GM04504 (cell line): ENCODE data around the gene TIMM29.
A peak's percentile ranks its signal among the peaks of the same experiment; 100 is the strongest.

Source experiments
- DNase-seq: peaks from one replicate; pipeline ENCODE4 v3.0.0-alpha.2; 2012; ENCODE audit warnings: low read depth

The TIMM29 gene

DNA sequence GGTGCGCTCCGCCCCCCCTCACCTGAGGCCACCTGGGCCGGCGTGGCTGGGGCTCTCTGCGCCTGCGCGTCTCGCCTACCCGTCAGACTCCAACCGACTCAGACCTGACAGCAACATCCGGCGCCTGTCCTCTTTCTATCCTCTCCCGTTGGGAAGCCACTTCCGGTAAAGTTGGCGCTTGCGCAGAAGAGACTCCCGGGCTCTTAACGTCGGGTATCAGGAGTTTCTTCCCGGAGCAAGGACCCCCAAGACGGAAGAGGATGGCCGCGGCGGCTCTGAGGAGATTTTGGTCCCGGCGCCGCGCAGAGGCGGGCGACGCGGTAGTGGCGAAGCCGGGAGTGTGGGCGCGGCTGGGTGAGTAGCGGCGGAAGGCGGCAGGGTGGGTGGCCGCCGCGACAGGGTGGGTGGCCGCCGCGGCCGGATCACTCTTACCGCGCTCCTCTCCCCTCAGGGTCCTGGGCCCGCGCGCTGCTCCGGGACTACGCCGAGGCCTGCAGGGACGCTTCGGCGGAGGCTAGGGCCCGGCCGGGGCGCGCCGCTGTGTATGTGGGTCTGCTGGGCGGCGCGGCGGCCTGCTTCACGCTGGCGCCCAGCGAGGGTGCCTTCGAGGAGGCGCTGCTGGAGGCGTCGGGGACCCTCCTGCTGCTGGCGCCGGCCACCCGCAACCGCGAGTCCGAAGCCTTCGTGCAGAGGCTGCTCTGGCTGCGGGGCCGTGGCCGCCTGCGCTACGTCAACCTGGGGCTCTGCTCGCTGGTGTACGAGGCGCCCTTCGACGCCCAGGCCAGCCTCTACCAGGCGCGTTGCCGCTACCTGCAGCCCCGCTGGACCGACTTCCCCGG is at the start of gene TIMM29, which contains the start of gene YIPF2:
Gene TIMM29 (plus strand): TSS at position 249 of the 839 bp plus-strand sequence. CDS start 12 bp downstream, at position 261.
Gene YIPF2 (minus strand): TSS at position 77 of the 839 bp plus-strand sequence. CDS start 229 bp downstream, outside the sequence.
- DNase-seq: peak; percentile 98

DNA sequence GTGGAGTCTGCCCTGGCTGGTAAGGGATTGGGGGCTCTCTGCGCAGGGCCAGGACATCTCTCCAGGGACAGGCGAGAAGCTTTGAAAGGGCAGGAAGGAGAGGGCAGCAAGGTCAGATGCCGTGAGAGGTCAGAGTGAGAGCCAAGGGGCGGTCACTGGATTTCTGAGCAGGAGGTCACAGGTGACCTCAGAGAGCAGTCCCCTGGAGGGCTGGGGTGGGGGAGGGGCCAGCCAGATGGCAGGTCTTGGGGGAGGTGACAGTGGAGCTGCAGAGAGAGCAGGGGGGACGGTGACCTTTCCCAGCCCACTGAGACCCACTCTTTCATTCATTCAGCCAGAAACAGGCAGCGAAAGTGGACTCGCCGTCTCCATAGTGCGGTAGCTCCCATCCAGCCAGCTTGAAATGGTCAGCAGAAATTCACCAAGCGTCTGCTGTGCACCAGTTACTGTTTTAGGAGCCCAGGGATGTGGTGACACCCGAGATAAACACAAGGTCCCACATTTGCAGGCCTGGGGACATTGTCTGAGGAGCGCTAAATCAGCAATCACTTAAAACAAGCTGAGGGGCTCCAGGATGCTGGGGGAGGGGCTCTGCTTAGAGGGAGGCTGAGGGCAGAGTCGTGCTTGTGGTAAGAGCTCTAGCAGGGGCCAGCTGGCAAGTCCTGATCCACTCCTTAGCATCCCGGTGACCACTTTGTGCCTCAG is 47.1 kb upstream of the TIMM29 start:
- DNase-seq: no peak

- DNase-seq: no peak
These were observed 46.5 kb upstream of the TIMM29 start for GRCh38 chr19:10882108-10882457.

- DNase-seq: peak; percentile 35
These were observed 44.3 kb upstream of the TIMM29 start for GRCh38 chr19:10884274-10884673.

- no peak for DNase-seq
These were observed 43.1 kb upstream of the TIMM29 start for GRCh38 chr19:10885201-10886169.

GRCh38 chr19:10887616-10888367 is 40.8 kb upstream of the TIMM29 start:
- no peak for DNase-seq

- DNase-seq: no peak
These were observed 40.2 kb upstream of the TIMM29 start for GRCh38 chr19:10888421-10888866.

GRCh38 chr19:10889880-10890279 is 38.7 kb upstream of the TIMM29 start:
- DNase-seq: no peak

GRCh38 chr19:10891405-10892086 is 37.1 kb upstream of the TIMM29 start:
- DNase-seq: no peak

DNA sequence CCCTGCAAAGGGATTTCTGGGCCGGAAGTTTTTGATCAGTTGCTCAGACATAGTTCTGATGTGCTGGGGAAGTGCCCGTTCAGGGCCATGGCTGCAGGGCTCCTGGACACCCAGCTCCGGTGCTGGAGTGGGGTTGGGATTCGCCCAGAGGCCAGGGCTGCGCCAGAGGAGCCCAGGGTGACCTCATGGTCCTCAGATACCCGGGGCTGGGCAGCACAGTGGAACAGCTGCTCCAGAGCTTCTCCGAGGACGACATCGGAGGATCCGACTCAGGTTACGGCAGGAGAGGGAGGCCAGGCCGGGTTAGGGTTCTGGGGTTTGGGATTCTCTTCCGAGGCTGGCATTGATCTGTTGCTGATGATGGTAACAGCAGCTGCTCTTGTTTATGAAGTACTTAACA is 36.4 kb upstream of the TIMM29 start:
- no peak for DNase-seq

GRCh38 chr19:10894911-10895213 is 33.7 kb upstream of the TIMM29 start:
- DNase-seq: no peak

GRCh38 chr19:10895363-10895762 is 33.2 kb upstream of the TIMM29 start:
- no peak for DNase-seq

- no peak for DNase-seq
These were observed 32.7 kb upstream of the TIMM29 start for GRCh38 chr19:10895920-10896319.

- DNase-seq: no peak
These were observed 31.6 kb upstream of the TIMM29 start for GRCh38 chr19:10896851-10897526.

GRCh38 chr19:10898633-10899032 is 30.0 kb upstream of the TIMM29 start:
- DNase-seq: no peak

- DNase-seq: no peak
These were observed 29.4 kb upstream of the TIMM29 start for GRCh38 chr19:10899151-10899653.

DNA sequence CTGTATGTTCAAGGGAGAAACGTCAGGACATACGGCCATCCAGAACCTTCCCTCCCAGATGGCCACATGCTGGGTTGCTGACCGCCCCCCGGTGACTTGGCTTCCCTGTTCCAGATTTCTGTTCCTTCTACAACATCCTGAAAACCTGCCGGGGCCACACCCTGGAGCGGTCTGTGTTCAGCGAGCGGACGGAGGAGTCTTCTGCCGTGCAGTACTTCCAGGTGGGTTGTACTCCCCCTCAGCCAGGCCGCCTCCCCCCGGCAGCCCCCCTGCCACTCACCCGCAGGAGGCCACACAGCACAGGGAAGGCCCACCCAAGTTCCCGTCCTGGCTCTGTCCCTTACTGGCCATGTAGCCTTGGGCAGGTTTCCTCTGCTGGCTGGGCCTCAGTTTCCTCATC is 20.7 kb upstream of the TIMM29 start:
- no peak for DNase-seq

DNA sequence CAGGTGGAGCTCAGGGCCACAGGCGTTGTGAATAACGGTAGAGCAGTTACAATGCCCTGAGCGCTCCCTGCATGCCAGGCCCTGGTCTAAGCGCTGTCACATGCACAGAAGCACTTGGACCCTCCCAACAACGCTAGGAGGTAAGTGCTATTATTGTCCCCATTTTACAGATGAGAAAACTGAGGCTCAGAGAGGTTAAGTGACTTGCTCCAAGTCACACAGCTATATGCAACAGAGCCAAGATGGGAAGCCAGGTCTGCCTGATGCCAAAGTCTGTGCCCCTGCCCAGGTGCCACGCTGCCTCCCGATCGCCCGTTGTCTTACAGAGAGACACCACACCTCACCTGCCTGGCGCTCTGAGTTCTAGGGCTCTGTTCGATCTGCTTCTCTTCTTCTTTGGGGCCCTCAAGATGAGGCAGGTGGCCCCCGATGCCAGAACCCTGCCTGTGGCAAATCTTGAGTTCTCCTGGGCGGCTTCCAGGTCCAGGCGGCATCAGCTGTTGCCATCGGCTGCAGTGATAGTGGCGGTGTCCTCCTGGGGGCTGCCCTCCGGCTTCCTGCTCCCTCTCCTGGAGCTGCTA is 20.1 kb upstream of the TIMM29 start:
- no peak for DNase-seq

DNA sequence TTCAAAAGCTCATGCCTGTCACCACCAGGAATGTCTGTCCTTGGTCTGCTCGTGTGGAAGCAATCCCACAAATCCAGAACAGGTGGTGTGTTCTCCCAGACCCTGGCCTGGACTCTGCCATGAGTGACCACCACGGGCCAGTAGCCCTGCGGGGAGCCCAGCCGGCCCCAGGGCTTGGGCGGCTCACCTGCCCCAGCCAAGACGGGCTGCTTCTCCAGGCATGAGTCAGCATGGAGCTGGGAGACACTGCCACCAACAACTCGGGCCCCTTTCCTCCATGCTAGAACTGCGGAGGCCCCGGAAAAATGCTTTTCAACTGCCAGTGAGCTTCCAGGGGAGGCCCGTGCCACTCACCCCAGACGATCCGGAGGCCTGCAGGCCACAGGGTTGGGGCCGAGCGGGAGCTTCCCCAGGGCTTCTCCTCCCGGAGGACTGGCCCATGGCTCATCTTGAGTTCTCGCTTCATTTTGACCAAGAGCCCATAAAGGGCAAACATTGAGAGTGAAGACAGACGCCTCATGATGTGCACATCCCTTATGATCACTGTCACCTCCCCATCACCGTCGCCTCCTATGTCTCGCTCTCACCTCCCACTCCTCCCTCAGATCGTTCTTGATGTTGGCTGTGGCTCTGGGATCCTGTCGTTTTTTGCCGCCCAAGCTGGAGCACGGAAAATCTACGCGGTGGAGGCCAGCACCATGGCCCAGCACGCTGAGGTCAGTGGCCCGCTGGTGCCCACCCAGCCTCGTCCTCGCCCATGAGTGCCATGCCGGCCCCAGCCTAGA is 16.8 kb upstream of the TIMM29 start:
- DNase-seq: no peak
